GM12878 (cell line): ENCODE measurements around the gene ABHD2. TPM values are rescaled to one million over a fixed set of nuclear protein-coding genes. Genes with fewer than 3 reads are reported as not detected.

ENCODE experiments used
- ATAC-seq: fragments of 200-7000 bp; cut with Tn5 transposase; 3 replicates; pipeline ENCODE4 v1.9.1; 2020; ENCODE audit warnings: mild to moderate bottlenecking, moderate library complexity
- BruUV-seq: library from RNA; stranded (reverse); fragments of 400-500 nt; replicated peaks from 2 replicates; lab custom pipeline; 2021; lab: Mats Ljungman, UMichigan
- CTCF ChIA-PET: fragments of 300-600 bp; sonication (Branson Sonifier 250); formaldehyde crosslinking; extraction: SDS; loops from one replicate; lab custom pipeline; 2021; ENCODE audit warnings: inconsistent platforms; lab: Yijun Ruan, JAX
- POLR2A ChIA-PET: fragments of 350-600 bp; formaldehyde crosslinking; extraction: SDS; loops from one replicate; lab custom pipeline; 2021; ENCODE audit warnings: inconsistent platforms; lab: Charles Lee
- RAD21 ChIA-PET: fragments of 300-600 bp; sonication (Branson Sonifier 250); formaldehyde crosslinking; loops from one replicate; lab custom pipeline; 2023; ENCODE audit warnings: antibody characterized with exemption; ENCODE audit not compliant: unreplicated experiment; lab: Charles Lee
- SMC1A ChIA-PET: fragments of 300-600 bp; sonication (Branson Sonifier 250); formaldehyde crosslinking; loops from one replicate; lab custom pipeline; 2023; ENCODE audit not compliant: unreplicated experiment, uncharacterized antibody; lab: Charles Lee
- DNase-seq: peaks from one replicate; pipeline ENCODE4 v3.0.0-alpha.2; 2011; ENCODE audit warnings: low read depth, low spot score
- FAIRE-seq: peaks from 3 replicates; lab custom pipeline; 2011; peaks lifted over from hg19 to GRCh38; lab: Jason Lieb, UNC
- H2AFZ ChIP-seq: 2 replicates; pipeline ENCODE4 v1.6.0; 2011; ENCODE audit warnings: low read depth, low read length, control low read depth; ENCODE audit not compliant: control insufficient read depth
- H3K27ac ChIP-seq: 2 replicates; pipeline ENCODE4 v1.5.1; 2011; ENCODE audit warnings: control low read depth; ENCODE audit not compliant: control insufficient read depth, insufficient read depth
- H3K27me3 ChIP-seq, 2 experiments: replicated peaks in 1 of 2; 2 replicates each; pipeline versions ENCODE4 v1.6.0 to v1.6.1; 2011; ENCODE audit warnings: low read length in 1 of 2; ENCODE audit not compliant: control insufficient read depth in 2 of 2, insufficient read depth in 2 of 2
- H3K36me3 ChIP-seq, 2 experiments: 2 replicates each; pipeline ENCODE4 v1.5.1; 2011; ENCODE audit warnings: low read length in 1 of 2; ENCODE audit not compliant: control insufficient read depth in 2 of 2, insufficient read depth in 2 of 2
- H3K4me1 ChIP-seq: 2 replicates; pipeline ENCODE4 v1.6.1; 2011; ENCODE audit warnings: mild to moderate bottlenecking, low read length, moderate library complexity, mixed read lengths; ENCODE audit not compliant: control insufficient read depth, insufficient read depth
- H3K4me2 ChIP-seq: 2 replicates; pipeline ENCODE4 v1.6.0; 2011; ENCODE audit warnings: control low read depth; ENCODE audit not compliant: control insufficient read depth, insufficient read depth
- H3K4me3 ChIP-seq: fragments of 200-600 bp; sonication (generic); 2 replicates; pipeline ENCODE4 v1.5.1; 2016
- H3K79me2 ChIP-seq: 2 replicates; pipeline ENCODE4 v1.6.0; 2011; ENCODE audit warnings: low read length; ENCODE audit not compliant: control insufficient read depth, insufficient read depth
- H3K9ac ChIP-seq: 2 replicates; pipeline ENCODE4 v1.8.0; 2011; ENCODE audit warnings: low read length, control low read depth, mixed read lengths; ENCODE audit not compliant: control insufficient read depth, insufficient read depth
- H3K9me3 ChIP-seq: replicated peaks from 3 replicates; pipeline ENCODE4 v1.5.1; 2011; ENCODE audit warnings: mild to moderate bottlenecking, low read length; ENCODE audit not compliant: control insufficient read depth, insufficient read depth
- H4K20me1 ChIP-seq: 2 replicates; pipeline ENCODE4 v1.6.0; 2011; ENCODE audit not compliant: control insufficient read depth, insufficient read depth
- BRCA1 ChIP-seq: IDR thresholded peaks from 2 replicates; pipeline ENCODE4 v1.6.1; 2011; ENCODE audit warnings: low read depth, low read length, improper control_type of control experiment
- CTCF ChIP-seq, 3 experiments: IDR thresholded peaks in 2 of 3; conservative IDR thresholded peaks in 1 of 3; 2 replicates each; pipeline ENCODE4 v1.5.1; 2011; ENCODE audit warnings: low read depth in 3 of 3, low read length in 3 of 3, mild to moderate bottlenecking in 3 of 3, control low read depth in 2 of 3, moderate library complexity in 2 of 3, inconsistent platforms in 1 of 3, mixed read lengths in 1 of 3; ENCODE audit not compliant: control insufficient read depth in 2 of 3, insufficient read depth in 1 of 3; ENCODE audit errors: extremely low read depth in 1 of 3
- DPF2 ChIP-seq: fragments of 450-650 bp; IDR thresholded peaks from 2 replicates; pipeline ENCODE4 v1.6.1; 2017; ENCODE audit warnings: mild to moderate bottlenecking
- E4F1 ChIP-seq: fragments of 450-650 bp; IDR thresholded peaks from 2 replicates; pipeline ENCODE4 v1.6.1; 2018; ENCODE audit warnings: borderline replicate concordance, mild to moderate bottlenecking; ENCODE audit not compliant: partially characterized antibody
- KAT2A ChIP-seq: conservative IDR thresholded peaks from 2 replicates; pipeline ENCODE4 v1.6.1; 2011; ENCODE audit warnings: low read depth, low read length; ENCODE audit not compliant: control insufficient read depth
- MEF2A ChIP-seq: IDR thresholded peaks from 2 replicates; pipeline ENCODE4 v1.6.1; 2011; ENCODE audit warnings: low read depth, mild to moderate bottlenecking, low read length, moderate library complexity; ENCODE audit not compliant: insufficient read depth
- PBX3 ChIP-seq: IDR thresholded peaks from 2 replicates; pipeline ENCODE4 v1.6.1; 2011; ENCODE audit warnings: mild to moderate bottlenecking, low read depth, low read length, moderate library complexity; ENCODE audit not compliant: insufficient replicate concordance
- SKIL ChIP-seq: fragments of 450-650 bp; IDR thresholded peaks from 2 replicates; pipeline ENCODE4 v1.6.1; 2017; ENCODE audit warnings: mild to moderate bottlenecking, low read depth, inconsistent platforms; ENCODE audit not compliant: poor library complexity, severe bottlenecking
- SMARCA5 ChIP-seq: fragments of 450-650 bp; IDR thresholded peaks from 2 replicates; pipeline ENCODE4 v1.6.1; 2017; ENCODE audit warnings: mild to moderate bottlenecking
- SREBF2 ChIP-seq: IDR thresholded peaks from 2 replicates; pipeline ENCODE4 v1.6.1; 2012; ENCODE audit warnings: mild to moderate bottlenecking, low read length
- ZBTB40 ChIP-seq: fragments of 450-650 bp; IDR thresholded peaks from 2 replicates; pipeline ENCODE4 v1.6.1; 2016; ENCODE audit warnings: mild to moderate bottlenecking, moderate library complexity, borderline replicate concordance
- ZNF217 ChIP-seq: fragments of 450-650 bp; IDR thresholded peaks from 2 replicates; pipeline ENCODE4 v1.6.1; 2017; ENCODE audit warnings: antibody characterized with exemption, mild to moderate bottlenecking
- WGBS: methylation state at CpG from one replicate; pipeline ENCODE4 v1.1.6; 2016; ENCODE audit warnings: low lambda C conversion rate; ENCODE audit not compliant: insufficient replicate concordance, insufficient coverage; ENCODE audit errors: missing lambda C conversion rate; 5-methylcytosine and 5-hydroxymethylcytosine counted together
- in situ Hi-C: fragments of 300-500 bp; cut with MboI; formaldehyde crosslinking; loops from 9 replicates; pipeline ENCODE4 v1.14.3; 2018; ENCODE audit warnings: mixed read lengths
- intact Hi-C: fragments of 100-400 bp; cut with micrococcal nuclease; formaldehyde crosslinking; loops from one replicate; pipeline ENCODE4 v1.14.2; 2022; ENCODE audit not compliant: unreplicated experiment
- polyA plus RNA-seq, 11 experiments: library from polyadenylated mRNA; depleted of rRNA in 4 of 11; unstranded in 6 of 11; stranded (reverse) in 5 of 11; fragments of >200 nt; fragmentation: Nextera tagmentation in 4 of 11; fragmentation: Illumina TruSeq in 1 of 11; extraction: Ambion mirVana in 4 of 11; extraction: Trizol in 1 of 11; gene quantifications; 1 replicate in 1 of 11; 2 replicates in 10 of 11; pipeline versions ENCODE4 v1.2.1 to v1.2.3, GENCODE V29; 2011 to 2016; ENCODE audit warnings: inconsistent platforms in 2 of 11, missing spikeins in 2 of 11, low read depth in 1 of 11
- total RNA-seq, 4 experiments: library from RNA; depleted of rRNA in 3 of 4; stranded (reverse); fragments of >200 nt in 3 of 4; fragmentation: Illumina TruSeq in 1 of 4; extraction: Trizol in 1 of 4; gene quantifications; 2 replicates each; pipeline versions ENCODE4 v1.2.1 to v1.2.3, GENCODE V29; 2013 to 2021

The ABHD2 gene
- total and polyA plus RNA-seq, 10 of the 15 experiments (the other 5 are each of a cell fraction or from before 2014, with no cell fraction given) = 1.2 to 33.6 (median 20.4) TPM

- Histone ChIP-seq H3K4me1 (no peaks in the 10 kb centered on the region), H3K4me2 (no peak overlapping the region), H3K27ac (no peak overlapping the region), H3K79me2 (no peaks in the 10 kb centered on the region), H3K9me3 (no peaks in the 10 kb centered on the region), H3K27me3 (no peaks in the 10 kb centered on the region), H3K9ac (no peak overlapping the region), H4K20me1 (no peaks in the 10 kb centered on the region), H3K36me3 (peaks cover 6 to 12% of the 10 kb centered on the region in 2 experiments; a peak in 3 of 4 replicates), H2AFZ (no peak overlapping the region), H3K4me3 (no peak overlapping the region)
- ChIA-PET CTCF (interaction anchor here (0.6 to 1.5 kb wide), 3 partner anchors 19 to 134 kb away, joined by 3 read pairs; no protein-coding TSS in a partner anchor), RAD21 (no interaction called here), POLR2A (no interaction called here), SMC1A (no interaction called here)
- FAIRE-seq = no peak
- in situ Hi-C loops (no loop called here), intact Hi-C loops (no loop called here)
- WGBS = 54% methylated on average over 6 of the region's 6 CpGs
- no peak for DNase-seq
- no TSS peak for BruUV-seq
- no peak for ATAC-seq
- TF ChIP-seq E4F1 = no peak
- no peak for TF ChIP-seq PBX3
- no peak for TF ChIP-seq ZBTB40
- no peak for TF ChIP-seq SKIL
- TF ChIP-seq SREBF2 = no peak
- TF ChIP-seq SMARCA5 = no peak
- no peak for TF ChIP-seq BRCA1
- TF ChIP-seq KAT2A = no peak
- no peak for TF ChIP-seq ZNF217
- TF ChIP-seq CTCF (IDR thresholded peaks at IDR 0.05 in 2 of 3, conservative IDR thresholded peaks at IDR 0.05 in 1 of 3; ENCODE audit: control insufficient read depth in 2 of 3, extremely low read depth in 1 of 3, insufficient read depth in 1 of 3, low read depth in 3 of 3, low read length in 3 of 3) = no peak
- no peak for TF ChIP-seq DPF2
- TF ChIP-seq MEF2A = no peak
Observed at GRCh38 chr15:89186803-89187202, 98.5 kb downstream of the ABHD2 start.
